Kidney (tissue), 14 donors: ENCODE results near the gene ZNF330. TPM values are rescaled to one million over a fixed set of nuclear protein-coding genes. Genes with fewer than 3 reads are reported as not detected.

Experiments
- DNase-seq, 5 donors: peaks; one replicate each; pipeline ENCODE4 v3.0.0-alpha.2; 2013 to 2020
- FAIRE-seq: peaks from 2 replicates; lab custom pipeline; 2012; peaks lifted over from hg19 to GRCh38; lab: Jason Lieb, UNC
- H3K27ac ChIP-seq, 2 donors: one replicate each; pipeline ENCODE4 v1.7.0; 2013; ENCODE audit warnings: low read depth in 2 of 2, low read length in 2 of 2, inconsistent platforms in 1 of 2
- H3K27me3 ChIP-seq: one replicate; pipeline ENCODE4 v1.7.1; 2013; ENCODE audit warnings: low read length, inconsistent platforms; ENCODE audit not compliant: control insufficient read depth, insufficient read depth
- H3K36me3 ChIP-seq, 3 donors: one replicate each; pipeline versions ENCODE4 v1.7.0 to v1.7.1; 2013; ENCODE audit warnings: low read length in 3 of 3, control low read depth in 1 of 3, inconsistent platforms in 1 of 3; ENCODE audit not compliant: insufficient read depth in 3 of 3, control insufficient read depth in 2 of 3
- H3K4me1 ChIP-seq, 3 donors: one replicate each; pipeline versions ENCODE4 v1.7.0 to v1.7.1; 2013; ENCODE audit warnings: low read length in 3 of 3, inconsistent platforms in 1 of 3, low read depth in 1 of 3; ENCODE audit not compliant: control insufficient read depth in 2 of 3, insufficient read depth in 2 of 3
- H3K4me3 ChIP-seq, 3 donors: one replicate each; pipeline versions ENCODE4 v1.7.0 to v1.8.1; 2013; ENCODE audit warnings: low read length in 3 of 3, control low read depth in 1 of 3, inconsistent platforms in 1 of 3
- H3K9ac ChIP-seq, 3 donors: one replicate each; pipeline versions ENCODE4 v1.7.0 to v1.7.1; 2013; ENCODE audit warnings: low read length in 3 of 3, control low read depth in 1 of 3, inconsistent platforms in 1 of 3
- H3K9me3 ChIP-seq, 3 donors: one replicate each; pipeline versions ENCODE4 v1.7.0 to v1.7.1; 2013; ENCODE audit warnings: low read length in 3 of 3, control low read depth in 1 of 3, inconsistent platforms in 1 of 3; ENCODE audit not compliant: control insufficient read depth in 2 of 3, insufficient read depth in 1 of 3
- CTCF ChIP-seq: IDR thresholded peaks from 3 replicates; pipeline ENCODE4 v1.5.1; 2012; ENCODE audit warnings: mild to moderate bottlenecking, moderate library complexity, borderline replicate concordance; ENCODE audit not compliant: insufficient read depth; ENCODE audit errors: extremely low read depth
- intact Hi-C: fragments of 100-400 bp; cut with DNase I; formaldehyde crosslinking; loops from one replicate; pipeline ENCODE4 v1.11.1; 2022
- polyA plus RNA-seq: library from polyadenylated mRNA; stranded (reverse); fragments of 350-450 nt; fragmentation: Illumina TruSeq; extraction: RNeasy Lipid Tissue Mini Kit (QIAGEN cat#74804); gene quantifications from one replicate; pipeline ENCODE4 v1.2.3, GENCODE V29; 2014; ENCODE audit warnings: low read depth, low replicate concordance; ENCODE audit not compliant: insufficient read depth
- total RNA-seq: library from RNA; stranded (reverse); fragmentation: NEBNext Ultra II Directional; extraction: Animal tissue kit (Norgen Biotek cat#: 25700); gene quantifications from one replicate; pipeline ENCODE4 v1.2.1, GENCODE V29; 2021
- donor health status: control.
- donor health status: control.
- donor health status: control.
- donor health status: control.
- donor health status: control.
- donor health status: DM: yes; HTN: yes; CAD: no.
- donor health status: Normal renal cell carcinoma (clear cell type).

Gene ZNF330
- total and polyA plus RNA-seq, 2 donors from 2014 or later: 29.5 to 32.1 TPM

DNA sequence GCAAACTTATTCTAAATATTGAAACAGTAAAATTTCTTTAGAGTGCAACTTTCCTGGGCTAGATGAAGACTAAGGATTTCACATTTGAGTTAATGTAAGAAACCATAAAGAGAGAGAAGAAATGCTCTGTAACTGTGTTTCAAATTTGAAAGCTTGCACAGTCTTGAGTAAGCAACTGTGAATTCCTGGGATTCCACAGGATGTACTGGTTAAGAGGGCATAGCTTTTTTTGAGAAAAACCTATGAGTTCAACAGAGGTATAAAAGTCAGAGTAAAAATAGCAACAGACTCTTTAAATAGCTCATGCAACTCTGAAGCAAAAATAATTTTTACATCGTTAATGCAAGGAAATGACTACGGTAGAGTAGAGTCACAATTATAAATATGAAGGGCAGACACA is 25.5 kb downstream of the ZNF330 start:
- DNase-seq (peak in 2 of 5 donors; percentile 6 to 25), FAIRE-seq (no peak)
- Histone ChIP-seq H3K4me3 (no peak overlapping the region), H3K27me3 (no peaks in the 10 kb centered on the region), H3K4me1 (no peaks in the 10 kb centered on the region), H3K9me3 (no peaks in the 10 kb centered on the region), H3K9ac (no peak overlapping the region), H3K27ac (no peak overlapping the region), H3K36me3 (no peaks in the 10 kb centered on the region)
- no peak for TF ChIP-seq CTCF
- intact Hi-C loops: no loop called here

GRCh38 chr4:141246683-141247429 is 26.2 kb downstream of the ZNF330 start:
- Histone ChIP-seq H3K4me1 (no peaks in the 10 kb centered on the region), H3K27ac (no peak overlapping the region), H3K27me3 (no peaks in the 10 kb centered on the region), H3K9ac (no peak overlapping the region), H3K4me3 (no peak overlapping the region), H3K36me3 (no peaks in the 10 kb centered on the region), H3K9me3 (no peaks in the 10 kb centered on the region)
- intact Hi-C loops: no loop called here
- no peak for DNase-seq
- no peak for FAIRE-seq
- TF ChIP-seq CTCF: no peak

DNA sequence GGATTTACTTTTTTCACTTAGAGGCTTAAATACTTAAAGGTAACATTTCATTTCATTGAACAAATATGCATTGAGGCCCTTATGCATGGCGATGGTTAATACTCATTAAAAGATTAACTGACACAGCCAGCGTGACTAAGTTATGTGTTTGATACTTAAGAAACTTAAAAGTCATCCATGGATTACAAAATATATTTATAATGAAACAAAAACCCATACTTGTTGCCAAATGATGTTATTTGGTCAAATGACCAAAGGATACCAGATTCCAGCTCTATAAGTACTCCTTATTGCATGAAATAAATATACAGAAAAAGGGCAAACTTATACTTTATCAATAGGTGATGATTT is 26.7 kb downstream of the ZNF330 start:
- Histone ChIP-seq H3K4me3 (no peak overlapping the region), H3K9me3 (no peaks in the 10 kb centered on the region), H3K27ac (no peak overlapping the region), H3K9ac (no peak overlapping the region), H3K36me3 (no peaks in the 10 kb centered on the region), H3K27me3 (no peaks in the 10 kb centered on the region), H3K4me1 (no peaks in the 10 kb centered on the region)
- intact Hi-C loops: no loop called here
- no peak for FAIRE-seq
- DNase-seq: no peak
- no peak for TF ChIP-seq CTCF

DNA sequence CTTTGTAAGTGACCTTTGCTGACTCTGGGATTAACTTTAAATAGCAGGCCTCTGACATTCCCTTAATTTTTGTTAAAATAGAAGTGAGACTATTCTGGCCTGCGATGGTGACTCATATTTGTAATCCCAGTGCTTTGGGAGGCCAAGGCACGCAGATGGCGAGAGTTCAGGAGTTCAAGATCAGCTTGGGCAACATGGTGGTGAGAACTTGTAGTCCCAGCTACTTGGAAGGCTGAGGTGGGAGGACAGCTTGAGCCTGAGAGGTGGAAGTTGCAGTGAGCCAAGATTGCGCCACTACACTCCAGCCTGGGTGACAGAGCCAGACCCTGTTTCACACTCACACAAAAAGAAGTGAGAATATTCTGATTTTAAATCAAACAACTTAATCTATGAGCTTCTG is 27.3 kb downstream of the ZNF330 start:
- FAIRE-seq (no peak), DNase-seq (no peak)
- no peak overlapping the region for H3K27ac ChIP-seq
- no peak for TF ChIP-seq CTCF
- no peaks in the 10 kb centered on the region for H3K9me3 ChIP-seq
- H3K4me3 ChIP-seq: no peak overlapping the region
- no peaks in the 10 kb centered on the region for H3K27me3 ChIP-seq
- H3K4me1 ChIP-seq: no peaks in the 10 kb centered on the region
- intact Hi-C loops: no loop called here
- H3K36me3 ChIP-seq: no peaks in the 10 kb centered on the region
- H3K9ac ChIP-seq: no peak overlapping the region
